GM18951 (cell line): ENCODE data around the gene RAMP3.

Experiments used
- POLR2A ChIP-seq: IDR thresholded peaks from 4 replicates; pipeline ENCODE4 v1.6.1; 2011; ENCODE audit warnings: mild to moderate bottlenecking; ENCODE audit not compliant: insufficient read length, insufficient read depth; ENCODE audit errors: extremely low read depth
- in situ Hi-C: fragments of 300-500 bp; cut with MboI; formaldehyde crosslinking; loops from one replicate; pipeline ENCODE4 v1.12.0; 2022; ENCODE audit warnings: low sequenced_read_pairs, mixed read lengths, inconsistent platforms; ENCODE audit not compliant: unreplicated experiment

Gene RAMP3

DNA sequence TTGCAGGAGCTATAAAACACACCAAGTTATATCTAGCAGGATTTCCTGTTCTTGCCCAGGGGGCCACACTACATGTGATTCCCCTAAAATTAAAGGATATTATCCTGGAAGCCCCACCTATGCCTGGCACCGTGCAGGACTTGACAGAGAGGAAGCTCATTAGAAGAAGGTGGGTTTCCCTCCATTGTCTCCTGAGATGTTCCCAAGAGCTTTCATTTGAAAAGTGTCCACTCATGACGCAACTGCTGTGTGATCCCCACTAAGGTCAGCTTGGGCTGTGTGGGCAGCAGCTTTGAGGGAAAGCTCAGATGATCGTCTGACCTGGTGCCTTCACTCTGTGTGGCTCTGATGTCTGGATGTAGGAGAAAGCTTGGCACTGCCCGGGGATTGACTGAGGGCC is 53.5 kb downstream of the RAMP3 start:
- TF ChIP-seq POLR2A = no peak

GRCh38 chr7:45211958-45212357 is 54.4 kb downstream of the RAMP3 start:
- no peak for TF ChIP-seq POLR2A
- in situ Hi-C loops = no loop called here

More for the DNA sequence above, 53.5 kb downstream of the RAMP3 start:
- in situ Hi-C loops = no loop called here

DNA sequence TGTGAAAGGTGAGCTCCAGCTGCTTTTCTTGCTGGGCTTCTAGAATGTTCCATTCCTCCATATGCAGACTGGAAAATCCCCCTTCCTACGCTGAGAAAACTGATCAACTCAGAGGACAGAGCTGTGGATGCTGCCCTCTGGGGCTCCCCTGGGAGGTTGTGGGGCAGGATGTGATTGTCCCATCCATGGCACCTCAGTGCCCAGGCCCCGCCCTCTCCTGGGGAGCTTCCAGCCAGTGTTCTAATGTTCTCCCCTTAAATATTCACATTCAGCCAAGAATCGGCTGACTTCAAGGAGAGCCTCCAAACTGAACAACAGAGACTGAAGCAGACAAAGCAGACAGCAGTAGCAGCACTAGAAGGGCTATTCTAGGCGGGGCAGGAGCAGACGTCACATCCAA is 55.0 kb downstream of the RAMP3 start:
- no peak for TF ChIP-seq POLR2A
- in situ Hi-C loops = no loop called here

- in situ Hi-C loops = no loop called here
- no peak for TF ChIP-seq POLR2A
These were observed 58.0 kb downstream of the RAMP3 start for GRCh38 chr7:45215601-45216062.

GRCh38 chr7:45216181-45216580 is 58.6 kb downstream of the RAMP3 start:
- in situ Hi-C loops = no loop called here
- no peak for TF ChIP-seq POLR2A

DNA sequence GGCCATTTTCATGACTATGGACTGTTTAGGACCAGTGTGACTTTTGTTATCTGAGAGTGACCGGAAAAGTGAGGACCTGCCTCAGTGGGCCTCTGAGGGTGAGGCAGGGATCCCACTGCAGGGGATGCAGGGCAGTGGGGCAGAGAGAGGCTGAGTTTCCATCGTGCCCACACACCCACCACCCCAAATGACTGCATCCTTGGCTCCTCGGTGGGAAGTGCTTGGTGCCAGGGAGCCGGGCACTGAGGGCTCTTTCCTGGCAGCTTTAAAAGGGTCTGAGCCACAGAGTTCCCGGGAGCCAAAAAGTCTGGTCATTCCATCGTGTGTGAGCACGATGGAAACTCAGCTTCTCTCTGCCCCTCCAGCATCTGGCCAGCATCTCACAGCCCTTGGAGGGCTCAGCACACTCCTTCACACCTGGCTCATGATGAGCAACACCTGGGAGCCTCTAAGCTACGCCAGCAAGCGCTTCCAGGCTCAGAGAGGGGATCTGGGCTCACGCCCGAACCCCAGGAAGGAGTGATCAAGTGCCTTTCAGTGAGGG is 59.1 kb downstream of the RAMP3 start:
- in situ Hi-C loops = no loop called here
- TF ChIP-seq POLR2A = no peak

GRCh38 chr7:45217358-45217757 is 59.8 kb downstream of the RAMP3 start:
- TF ChIP-seq POLR2A = no peak
- in situ Hi-C loops = no loop called here

DNA sequence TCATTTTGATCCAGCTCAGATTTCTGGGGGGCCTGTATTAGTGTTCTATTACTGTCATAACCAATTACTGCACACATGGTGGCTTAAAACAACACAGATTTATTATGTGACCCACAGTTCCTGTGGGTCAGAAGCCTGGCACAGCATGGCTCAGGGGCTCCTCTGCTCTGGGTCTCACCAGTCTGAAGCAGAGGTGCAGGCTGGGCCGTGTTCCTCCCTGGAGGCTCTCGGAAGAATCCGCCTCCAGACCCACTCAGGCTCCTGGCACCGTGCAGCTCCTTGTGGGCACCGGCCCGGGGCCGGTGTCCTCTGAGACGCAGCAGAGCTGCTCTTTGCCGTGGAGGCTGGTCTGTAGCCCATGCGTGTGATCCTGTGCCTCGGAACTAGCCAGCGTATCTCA is 61.5 kb downstream of the RAMP3 start:
- no peak for TF ChIP-seq POLR2A

GRCh38 chr7:45219801-45220435 is 62.3 kb downstream of the RAMP3 start:
- in situ Hi-C loops = no loop called here
- TF ChIP-seq POLR2A = no peak

More for the DNA sequence above, 61.5 kb downstream of the RAMP3 start:
- in situ Hi-C loops = no loop called here

DNA sequence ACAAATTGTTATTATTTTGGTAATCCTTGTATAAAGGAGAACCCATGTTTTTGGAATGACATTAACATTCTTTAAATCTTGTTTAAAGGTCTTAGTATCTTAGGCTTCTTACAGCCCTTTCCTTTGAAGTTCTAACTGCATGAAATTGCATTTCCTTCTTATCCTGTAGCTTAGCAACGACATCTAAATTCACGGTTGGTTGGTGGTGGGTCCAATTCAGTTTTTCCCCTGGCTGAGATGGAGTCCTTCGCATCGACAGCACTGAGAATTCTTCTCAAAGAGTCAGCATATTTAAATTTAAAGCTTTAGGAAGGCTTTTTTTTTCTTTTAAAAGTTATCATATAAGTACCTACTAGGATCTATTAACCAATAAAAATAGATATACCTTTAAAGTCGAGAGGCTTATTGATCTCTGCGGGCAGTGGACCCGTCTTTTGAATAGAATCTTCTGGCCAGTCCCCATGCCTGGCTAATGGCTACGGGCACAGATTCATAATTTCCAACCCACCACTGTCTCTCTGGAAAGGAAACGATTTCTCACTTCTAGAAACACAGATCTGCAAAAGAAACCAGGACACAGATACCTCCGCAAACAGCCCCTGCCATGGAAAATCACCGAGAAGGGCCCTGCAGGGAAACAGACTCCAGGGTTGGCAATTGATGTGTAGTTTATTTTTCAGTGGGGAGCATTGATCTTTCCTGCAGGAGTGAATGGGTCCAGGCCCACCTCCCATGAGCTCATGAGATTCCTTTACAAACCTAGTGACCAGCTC is 63.4 kb downstream of the RAMP3 start:
- no peak for TF ChIP-seq POLR2A
- in situ Hi-C loops = no loop called here

- in situ Hi-C loops = no loop called here
- no peak for TF ChIP-seq POLR2A
These were observed 64.5 kb downstream of the RAMP3 start for GRCh38 chr7:45221896-45222604.

DNA sequence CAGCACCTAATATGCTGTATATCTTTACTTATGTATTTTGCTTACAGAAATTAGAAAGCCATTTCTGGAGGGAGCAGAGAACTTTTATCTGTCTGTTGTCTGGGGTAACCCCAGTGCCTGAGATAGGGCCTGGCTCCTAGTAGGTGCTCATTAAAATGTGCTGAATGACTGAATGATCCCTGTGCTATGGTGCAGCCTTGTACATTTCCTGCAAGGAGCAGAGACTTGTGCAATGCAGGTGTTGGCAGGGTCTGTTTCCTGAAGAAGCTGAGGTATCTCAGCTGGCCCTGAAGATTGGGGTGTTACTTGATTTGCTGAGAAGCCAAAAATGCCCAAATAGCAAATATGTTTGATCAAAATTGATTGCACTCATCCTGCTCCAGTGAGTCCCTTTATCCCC is 65.5 kb downstream of the RAMP3 start:
- in situ Hi-C loops = no loop called here
- no peak for TF ChIP-seq POLR2A
